Tibial artery (tissue), 4 donors: Measurements from ENCODE around the gene PCDHGA1.
"Not testable (repeated sequence)": the region's sequence is repeated elsewhere in the genome, so short reads cannot be mapped to it uniquely, and the experiment has no call there.

Experiments used
- DNase-seq, 2 donors: peaks; one replicate each; pipeline ENCODE4 v3.0.0-alpha.2; 2019
- H3K27ac ChIP-seq, 2 donors: fragments of 200-600 bp; sonication (generic) in 1 of 2; 1 replicate in 1 of 2; 2 replicates in 1 of 2; pipeline ENCODE4 v1.5.1; 2018 to 2019; ENCODE audit warnings: mild to moderate bottlenecking in 1 of 2
- H3K27me3 ChIP-seq, 2 donors: fragments of 200-600 bp; sonication (generic) in 1 of 2; one replicate each; pipeline versions ENCODE4 v1.5.1 to v1.6.0; 2016 to 2019
- H3K36me3 ChIP-seq, 3 donors: fragments of 200-600 bp; sonication (generic) in 2 of 3; one replicate each; pipeline ENCODE4 v1.5.1; 2016 to 2019; ENCODE audit warnings: mild to moderate bottlenecking in 2 of 3
- H3K4me1 ChIP-seq, 4 donors: fragments of 200-600 bp; sonication (generic) in 2 of 4; 1 replicate in 3 of 4; 2 replicates in 1 of 4; pipeline ENCODE4 v1.5.1; 2016 to 2019
- H3K4me3 ChIP-seq, 2 donors: fragments of 200-600 bp; sonication (generic) in 1 of 2; 1 replicate in 1 of 2; 2 replicates in 1 of 2; pipeline ENCODE4 v1.5.1; 2018 to 2019; ENCODE audit warnings: mild to moderate bottlenecking in 2 of 2
- H3K9me3 ChIP-seq, 3 donors: fragments of 200-600 bp; sonication (generic) in 1 of 3; one replicate each; pipeline ENCODE4 v1.5.1; 2016 to 2019
- CTCF ChIP-seq, 2 experiments: fragments of 200-600 bp in 1 of 2; fragments of 450-650 bp in 1 of 2; IDR thresholded peaks; one replicate each; pipeline ENCODE4 v1.5.1; 2017 to 2019; ENCODE audit warnings: antibody characterized with exemption in 2 of 2, mild to moderate bottlenecking in 1 of 2, moderate library complexity in 1 of 2
- intact Hi-C: fragments of 100-400 bp; cut with DNase I; formaldehyde crosslinking; loops from one replicate; pipeline ENCODE4 v1.15.0; 2023; ENCODE audit warnings: low total_unique reads

PCDHGA1 gene

GRCh38 chr5:141330299-141331080 is at the start of gene PCDHGA1:
TSS of gene PCDHGA1 (plus strand) at chr5:141330514.
- DNase-seq, result no peak
- Histone ChIP-seq H3K27ac (no peak within 1 kb of the TSS), H3K4me3 (no peak within 1 kb of the TSS), H3K27me3 (no peaks in the 10 kb centered on the region), H3K9me3 (peaks cover 5 to 86% (median 64%) of the 10 kb centered on the region in 3 donors), H3K4me1 (peaks cover 0 to 4% (median 0%) of the 10 kb centered on the region in 4 donors), H3K36me3 (peaks cover 0 to 38% (median 22%) of the 10 kb centered on the region in 3 donors)
- no peak for TF ChIP-seq CTCF (IDR thresholded peaks at IDR 0.05)
- intact Hi-C loops, result no loop called here

GRCh38 chr5:141298376-141298775 is 31.9 kb upstream of the PCDHGA1 start:
- Histone ChIP-seq H3K27ac (no peak overlapping the region), H3K27me3 (no peaks in the 10 kb centered on the region), H3K4me1 (no peaks in the 10 kb centered on the region), H3K36me3 (peaks cover 12 to 72% (median 60%) of the 10 kb centered on the region in 3 donors), H3K9me3 (peaks cover 3 to 100% (median 91%) of the 10 kb centered on the region in 3 donors), H3K4me3 (no peak overlapping the region)
- TF ChIP-seq CTCF (IDR thresholded peaks at IDR 0.05), result no peak
- intact Hi-C loops, result no loop called here
- no peak for DNase-seq

GRCh38 chr5:141303756-141304155 is 26.6 kb upstream of the PCDHGA1 start, which contains the start of gene SLC25A2:
TSS of gene SLC25A2 (minus strand) at chr5:141304049. CDS start at chr5:141303865, 184 bp downstream.
- peaks cover 6 to 53% (median 37%) of the 10 kb centered on the region in 3 donors for H3K36me3 ChIP-seq

GRCh38 chr5:141306630-141307029 is 23.7 kb upstream of the PCDHGA1 start:
- DNase-seq, result no peak
- Histone ChIP-seq H3K9me3 (peaks cover 10 to 100% (median 89%) of the 10 kb centered on the region in 3 donors), H3K4me3 (no peak overlapping the region), H3K27me3 (no peaks in the 10 kb centered on the region), H3K4me1 (no peaks in the 10 kb centered on the region), H3K27ac (no peak overlapping the region), H3K36me3 (peaks cover 6 to 50% (median 29%) of the 10 kb centered on the region in 3 donors)
- no peak for TF ChIP-seq CTCF (IDR thresholded peaks at IDR 0.05)
- intact Hi-C loops, result no loop called here

More at GRCh38 chr5:141303756-141304155, 26.6 kb upstream of the PCDHGA1 start, which contains the start of gene SLC25A2:
- no peaks in the 10 kb centered on the region for H3K27me3 ChIP-seq
- no peak within 1 kb of the TSS for H3K27ac ChIP-seq
- H3K4me1 ChIP-seq, result no peaks in the 10 kb centered on the region
- DNase-seq, result no peak
- peaks cover 5 to 100% (median 94%) of the 10 kb centered on the region in 3 donors for H3K9me3 ChIP-seq
- TF ChIP-seq CTCF (IDR thresholded peaks at IDR 0.05), result no peak
- no peak within 1 kb of the TSS for H3K4me3 ChIP-seq
- intact Hi-C loops, result no loop called here

GRCh38 chr5:141313711-141314110 is 16.6 kb upstream of the PCDHGA1 start:
- intact Hi-C loops, result no loop called here
- peaks cover 45 to 79% (median 74%) of the 10 kb centered on the region in 3 donors for H3K36me3 ChIP-seq
- H3K4me1 ChIP-seq, result no peaks in the 10 kb centered on the region
- no peak for DNase-seq
- H3K27me3 ChIP-seq, result no peaks in the 10 kb centered on the region
- H3K4me3 ChIP-seq, result no peak overlapping the region
- H3K27ac ChIP-seq, result no peak overlapping the region
- TF ChIP-seq CTCF (IDR thresholded peaks at IDR 0.05), result no peak
- H3K9me3 ChIP-seq, result peaks cover 22 to 100% (median 73%) of the 10 kb centered on the region in 3 donors

- DNase-seq, H3K4me3 ChIP-seq, H3K27me3 ChIP-seq, intact Hi-C loops, H3K27ac ChIP-seq: not testable (repeated sequence)
- Histone ChIP-seq H3K9me3 (peaks cover 22 to 86% (median 59%) of the 10 kb centered on the region in 3 donors), H3K36me3 (peaks cover 55 to 79% (median 78%) of the 10 kb centered on the region in 3 donors), H3K4me1 (peaks cover 0 to 12% (median 3%) of the 10 kb centered on the region in 4 donors)
Observed at GRCh38 chr5:141316963-141317362, 13.4 kb upstream of the PCDHGA1 start.
